SKM-1 treated with dmso at 0.1 percent for 144 hours (cell line): Measurements from ENCODE around the gene HNRNPA1L2.
"Not testable (repeated sequence)": the region's sequence is repeated elsewhere in the genome, so short reads cannot be mapped to it uniquely, and the experiment has no call there.

Experiments
- DNase-seq: peaks from one replicate; lab custom pipeline; 2025; ENCODE audit not compliant: unreplicated experiment; lab: John Stamatoyannopoulos, UW

The HNRNPA1L2 gene

GRCh38 chr13:52644108-52644507 lies 1.9 kb downstream of the HNRNPA1L2 start:
- no peak for DNase-seq

- DNase-seq = no peak
Measured at GRCh38 chr13:52646967-52647366, 4.7 kb downstream of the HNRNPA1L2 start.

GRCh38 chr13:52650731-52651130 lies 8.5 kb downstream of the HNRNPA1L2 start:
- DNase-seq = no peak

GRCh38 chr13:52651897-52652195 lies 9.6 kb downstream of the HNRNPA1L2 start:
- DNase-seq = no peak

GRCh38 chr13:52652196-52652979 lies 10.2 kb downstream of the HNRNPA1L2 start, which contains the start of gene SUGT1:
SUGT1 (plus strand) TSS chr13:52652836; CDS start chr13:52652921, 85 bp downstream.
- peak; percentile 97 for DNase-seq

GRCh38 chr13:52652980-52653303 lies 10.7 kb downstream of the HNRNPA1L2 start:
- no peak for DNase-seq

GRCh38 chr13:52659340-52659739 lies 17.1 kb downstream of the HNRNPA1L2 start:
- DNase-seq = no peak

- no peak for DNase-seq
Measured at GRCh38 chr13:52664272-52664671, 22.0 kb downstream of the HNRNPA1L2 start.

GRCh38 chr13:52665325-52665724 lies 23.1 kb downstream of the HNRNPA1L2 start:
- DNase-seq = no peak

- no peak for DNase-seq
Measured at GRCh38 chr13:52669677-52670076, 27.4 kb downstream of the HNRNPA1L2 start.

GRCh38 chr13:52670726-52671125 lies 28.5 kb downstream of the HNRNPA1L2 start:
- DNase-seq = no peak

GRCh38 chr13:52673465-52673864 lies 31.2 kb downstream of the HNRNPA1L2 start:
- no peak for DNase-seq

GRCh38 chr13:52677823-52678222 lies 35.6 kb downstream of the HNRNPA1L2 start:
- no peak for DNase-seq

GRCh38 chr13:52685806-52686205 lies 43.6 kb downstream of the HNRNPA1L2 start:
- DNase-seq = not testable (repeated sequence)

- DNase-seq = no peak
Measured at GRCh38 chr13:52686376-52686775, 44.1 kb downstream of the HNRNPA1L2 start.
